GM15510 (cell line): ENCODE data around the gene COL18A1.

ENCODE experiments used
- POLR2A ChIP-seq: IDR thresholded peaks from 3 replicates; pipeline ENCODE4 v1.6.1; 2011; ENCODE audit warnings: borderline replicate concordance; ENCODE audit not compliant: insufficient read length; ENCODE audit errors: extremely low read depth

Gene COL18A1

GRCh38 chr21:45549626-45550463 lies 144.9 kb downstream of the COL18A1 start:
- peak; percentile 23 for TF ChIP-seq POLR2A

- TF ChIP-seq POLR2A, result peak; percentile 10
Measured at GRCh38 chr21:45550522-45551210, 145.7 kb downstream of the COL18A1 start.

- no peak for TF ChIP-seq POLR2A
Measured at GRCh38 chr21:45551316-45551715, 146.4 kb downstream of the COL18A1 start.

GRCh38 chr21:45551783-45552695 lies 147.1 kb downstream of the COL18A1 start:
- no peak for TF ChIP-seq POLR2A

- TF ChIP-seq POLR2A, result no peak
Measured at GRCh38 chr21:45552696-45553391, 147.9 kb downstream of the COL18A1 start.

- TF ChIP-seq POLR2A, result peak; percentile 53
Measured at GRCh38 chr21:45554477-45555175, 149.7 kb downstream of the COL18A1 start.

GRCh38 chr21:45555251-45555556 lies 150.2 kb downstream of the COL18A1 start:
- TF ChIP-seq POLR2A, result no peak

GRCh38 chr21:45555557-45556301 lies 150.8 kb downstream of the COL18A1 start:
- TF ChIP-seq POLR2A, result no peak

- TF ChIP-seq POLR2A, result no peak
Measured at GRCh38 chr21:45556302-45556644, 151.3 kb downstream of the COL18A1 start.

- TF ChIP-seq POLR2A, result no peak
Measured at GRCh38 chr21:45556645-45557615, 152.0 kb downstream of the COL18A1 start.

GRCh38 chr21:45557616-45558043 lies 152.7 kb downstream of the COL18A1 start:
- TF ChIP-seq POLR2A, result no peak

- TF ChIP-seq POLR2A, result no peak
Measured at GRCh38 chr21:45558044-45558721, 153.2 kb downstream of the COL18A1 start.
